Lower leg skin (tissue), 4 donors: ENCODE results near the gene PRDM15. TPM values are rescaled to one million over a fixed set of nuclear protein-coding genes. Genes with fewer than 3 reads are reported as not detected.

Experiments used
- DNase-seq, 2 donors: peaks; one replicate each; pipeline ENCODE4 v3.0.0-alpha.2; 2019; ENCODE audit warnings: low spot score in 2 of 2
- H3K4me3 ChIP-seq: fragments of 200-600 bp; sonication (generic); 2 replicates; pipeline ENCODE4 v1.5.1; 2017; ENCODE audit warnings: mild to moderate bottlenecking, low read depth; ENCODE audit not compliant: poor library complexity, severe bottlenecking
- CTCF ChIP-seq, 3 donors: fragments of 450-650 bp; IDR thresholded peaks; one replicate each; pipeline ENCODE4 v1.5.1; 2016; ENCODE audit warnings: antibody characterized with exemption in 3 of 3, mild to moderate bottlenecking in 3 of 3, moderate library complexity in 2 of 3
- POLR2A ChIP-seq, 2 donors: fragments of 450-650 bp; IDR thresholded peaks; one replicate each; pipeline ENCODE4 v1.6.1; 2016 to 2017; ENCODE audit warnings: antibody characterized with exemption in 2 of 2, mild to moderate bottlenecking in 1 of 2, moderate library complexity in 1 of 2
- WGBS, 2 donors: methylation state at CpG; one replicate each; pipeline ENCODE4 v1.1.5; 2018; 5-methylcytosine and 5-hydroxymethylcytosine counted together
- intact Hi-C: fragments of 100-400 bp; cut with DNase I; formaldehyde crosslinking; loops from one replicate; pipeline ENCODE4 v1.15.0; 2023; ENCODE audit warnings: low total_unique reads
- total RNA-seq, 4 donors: library from RNA; depleted of rRNA; stranded (reverse); fragments of >200 nt; gene quantifications; one replicate each; pipeline ENCODE4 v1.1.0, GENCODE V29; 2016

The PRDM15 gene
- total RNA-seq, 4 donors from 2014 or later, result 4.7 to 26.9 (median 9.1) TPM

- TF ChIP-seq POLR2A (IDR thresholded peaks at IDR 0.05) (no peak), CTCF (IDR thresholded peaks at IDR 0.05) (no peak)
- no peak for DNase-seq
- intact Hi-C loops, result no loop called here
- WGBS, 2 donors, result 57 to 60% methylated on average over 11 of the region's 11 CpGs
- H3K4me3 ChIP-seq, result no peak overlapping the region
These were observed 113.7 kb downstream of the PRDM15 start for GRCh38 chr21:41765420-41765821.

GRCh38 chr21:41764558-41765419 is 114.4 kb downstream of the PRDM15 start:
- no peak for DNase-seq
- 60 to 63% methylated on average over 7 of the region's 7 CpGs for WGBS, 2 donors
- TF ChIP-seq POLR2A (IDR thresholded peaks at IDR 0.05), result no peak
- TF ChIP-seq CTCF (IDR thresholded peaks at IDR 0.05), result no peak
- no peak overlapping the region for H3K4me3 ChIP-seq
- intact Hi-C loops, result no loop called here

- 45 to 72% methylated on average over 2 to 8 of the region's 8 CpGs for WGBS, 2 donors
- DNase-seq, result no peak
- intact Hi-C loops, result no loop called here
- no peak overlapping the region for H3K4me3 ChIP-seq
- TF ChIP-seq POLR2A (IDR thresholded peaks at IDR 0.05) (no peak), CTCF (IDR thresholded peaks at IDR 0.05) (no peak)
These were observed 115.1 kb downstream of the PRDM15 start for GRCh38 chr21:41763996-41764395.

DNA sequence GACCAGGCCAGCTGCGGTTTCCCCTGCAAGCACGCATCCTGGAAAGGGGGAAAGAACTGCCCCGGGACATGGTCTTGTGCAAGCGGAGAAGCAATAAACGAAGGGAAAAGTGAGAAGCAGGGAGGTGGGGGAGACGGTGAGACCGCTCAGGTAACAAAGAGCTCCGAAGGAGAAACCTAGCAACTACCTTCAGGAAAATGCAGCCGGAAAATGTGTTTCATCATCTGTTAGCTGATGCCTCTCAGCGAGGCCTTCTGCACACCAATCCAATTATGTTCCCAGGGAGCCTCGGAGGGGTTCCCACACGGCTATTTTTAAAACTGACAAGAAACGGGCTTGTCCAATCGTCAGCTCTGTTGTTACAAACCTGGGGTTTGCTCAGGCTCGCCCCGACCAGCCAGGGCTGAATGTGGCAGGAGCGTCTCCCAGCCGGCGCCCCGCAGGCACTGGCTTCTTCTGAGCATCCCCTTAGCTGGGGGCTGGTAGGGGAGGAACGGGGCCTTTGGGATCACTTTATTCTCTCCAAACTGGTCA is 115.7 kb downstream of the PRDM15 start:
- H3K4me3 ChIP-seq, result no peak overlapping the region
- intact Hi-C loops, result no loop called here
- 37 to 42% methylated on average over 20 to 21 of the region's 21 CpGs for WGBS, 2 donors
- DNase-seq, result peak in 1 of 2 donors; percentile 56
- no peak for TF ChIP-seq POLR2A (IDR thresholded peaks at IDR 0.05)
- TF ChIP-seq CTCF (IDR thresholded peaks at IDR 0.05), result no peak

DNA sequence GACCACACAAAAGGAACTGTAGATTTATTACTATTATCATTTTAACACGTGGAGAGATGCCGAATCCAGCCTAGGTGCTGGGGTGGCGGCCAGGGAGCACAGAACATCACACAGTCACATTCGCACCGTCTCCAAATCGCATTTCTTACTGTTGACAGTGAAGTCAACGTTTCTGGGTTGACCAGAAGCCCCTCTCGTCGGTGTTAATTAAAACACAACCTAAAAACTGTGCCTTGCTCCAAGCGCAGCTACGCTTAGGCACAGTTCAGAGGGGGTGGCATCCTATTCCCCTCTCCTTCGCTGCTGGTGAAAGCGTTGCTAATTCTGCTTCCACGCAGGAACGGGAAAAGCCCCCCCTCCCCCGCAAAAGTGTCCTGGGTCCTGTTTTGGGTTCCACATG is 116.4 kb downstream of the PRDM15 start:
- WGBS, 2 donors, result 44 to 48% methylated on average over 16 of the region's 16 CpGs
- intact Hi-C loops, result no loop called here
- no peak overlapping the region for H3K4me3 ChIP-seq
- no peak for DNase-seq
- TF ChIP-seq CTCF (IDR thresholded peaks at IDR 0.05) (no peak), POLR2A (IDR thresholded peaks at IDR 0.05) (no peak)
